ENCODE measurements around the gene WDR41. TPM values are rescaled to one million over a fixed set of nuclear protein-coding genes. Genes with fewer than 3 reads are reported as not detected.
"Not testable (repeated sequence)": the region's sequence is repeated elsewhere in the genome, so short reads cannot be mapped to it uniquely, and the experiment has no call there.

The WDR41 gene
- total and polyA plus RNA-seq, 12 donors = 9.8 to 63.0 (median 34.4) TPM

DNA sequence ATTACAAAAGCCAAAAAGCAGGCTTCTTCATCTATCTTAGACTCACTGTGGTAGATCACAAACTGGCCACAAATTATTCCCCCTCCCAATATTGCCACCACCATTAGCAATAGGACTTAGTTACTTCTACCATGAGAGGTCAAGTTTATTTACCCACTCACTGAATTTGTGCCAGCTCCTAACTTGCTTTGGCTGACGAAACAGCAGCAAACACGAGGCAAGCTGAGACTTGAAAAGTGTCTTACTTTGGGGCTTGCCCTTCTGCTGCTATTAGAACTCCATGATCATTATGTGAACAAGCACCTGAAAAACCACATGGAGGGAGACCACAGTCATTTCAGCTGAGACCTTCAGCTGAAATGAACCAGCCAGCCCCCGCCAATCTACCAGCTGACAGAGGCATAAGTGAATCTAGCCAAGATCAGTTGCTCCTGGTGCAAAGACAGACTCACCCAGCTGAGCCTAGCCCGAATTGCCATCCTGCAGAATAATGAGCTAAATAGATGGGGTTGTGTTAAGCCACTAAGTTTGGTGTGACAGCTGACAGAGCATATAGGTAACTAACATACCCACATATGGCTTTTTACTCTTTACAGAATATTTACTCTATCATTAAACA lies 5.7 kb downstream of the WDR41 start:
- 82 to 94% (median 86%) methylated on average over 4 of the region's 4 CpGs for WGBS, 4 donors
- DNase-seq = no peak
- intact Hi-C loops (cut with DNase I) = no loop called here

DNA sequence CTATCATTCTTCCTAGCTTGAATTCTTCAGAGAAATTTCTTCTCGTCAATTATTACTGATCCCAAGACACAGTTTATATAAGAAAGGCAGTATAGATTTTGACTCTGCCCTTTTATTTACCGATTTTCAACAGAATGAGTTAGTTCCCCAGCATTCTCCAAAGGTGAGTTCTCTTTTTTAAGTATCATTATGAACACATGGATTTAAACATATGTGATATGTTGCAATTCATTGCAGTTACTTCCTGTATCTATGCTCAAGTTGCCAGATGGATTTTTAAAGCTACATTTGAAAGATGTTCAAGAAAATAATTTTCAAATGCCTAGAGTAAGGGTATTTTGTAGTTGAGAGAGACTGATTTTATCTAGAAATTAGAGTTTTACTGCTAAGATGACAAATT lies 8.4 kb downstream of the WDR41 start:
- Histone ChIP-seq H3K36me3 (replicated peaks in 1 of 2) (peaks cover 0 to 4% of the 10 kb centered on the region in 2 donors), H3K9me3 (replicated peaks in 1 of 3) (no peaks in the 10 kb centered on the region), H3K27ac (no peak overlapping the region), H3K4me3 (no peak overlapping the region), H3K4me1 (replicated peaks in 1 of 2) (no peaks in the 10 kb centered on the region), H3K27me3 (no peaks in the 10 kb centered on the region)
- 82 to 93% (median 89%) methylated on average over 2 of the region's 2 CpGs for WGBS, 4 donors
- intact Hi-C loops (cut with DNase I) = no loop called here
- DNase-seq = no peak
- no peak for TF ChIP-seq POLR2A (IDR thresholded peaks at IDR 0.05)
- no peak for TF ChIP-seq CTCF (IDR thresholded peaks at IDR 0.05)

More for the DNA sequence above, 5.7 kb downstream of the WDR41 start:
- TF ChIP-seq POLR2A (IDR thresholded peaks at IDR 0.05) = no peak
- TF ChIP-seq CTCF (IDR thresholded peaks at IDR 0.05) = no peak
- H3K36me3 ChIP-seq (replicated peaks in 1 of 2) = peaks cover 0 to 4% of the 10 kb centered on the region in 2 donors
- H3K9me3 ChIP-seq (replicated peaks in 1 of 3) = no peaks in the 10 kb centered on the region
- no peak overlapping the region for H3K27ac ChIP-seq
- no peak overlapping the region for H3K4me3 ChIP-seq
- no peaks in the 10 kb centered on the region for H3K27me3 ChIP-seq
- H3K4me1 ChIP-seq (replicated peaks in 1 of 2) = peaks cover 0 to 11% of the 10 kb centered on the region in 2 donors

GRCh38 chr5:77475041-77475440 lies 17.1 kb downstream of the WDR41 start:
- H3K27me3 ChIP-seq; H3K27ac ChIP-seq; DNase-seq; H3K9me3 ChIP-seq (replicated peaks in 1 of 3); H3K4me3 ChIP-seq; H3K4me1 ChIP-seq (replicated peaks in 1 of 2); intact Hi-C loops (cut with DNase I); H3K36me3 ChIP-seq (replicated peaks in 1 of 2): not testable (repeated sequence)
- 91 to 100% (median 94%) methylated on average over 9 to 11 of the region's 11 CpGs for WGBS, 4 donors

GRCh38 chr5:77468875-77469274 lies 23.2 kb downstream of the WDR41 start:
- intact Hi-C loops (cut with DNase I); H3K27ac ChIP-seq; DNase-seq; H3K36me3 ChIP-seq (replicated peaks in 1 of 2); H3K4me1 ChIP-seq (replicated peaks in 1 of 2); H3K27me3 ChIP-seq; H3K4me3 ChIP-seq; H3K9me3 ChIP-seq (replicated peaks in 1 of 3): not testable (repeated sequence)
- 91 to 98% (median 94%) methylated on average over 3 of the region's 3 CpGs for WGBS, 4 donors

- H3K9me3 ChIP-seq (replicated peaks in 1 of 3) = no peaks in the 10 kb centered on the region
- 89 to 100% (median 96%) methylated on average over 1 of the region's 1 CpG for WGBS, 4 donors
- H3K4me3 ChIP-seq = no peak overlapping the region
- H3K27ac ChIP-seq = no peak overlapping the region
- no peak for TF ChIP-seq POLR2A (IDR thresholded peaks at IDR 0.05)
- TF ChIP-seq CTCF (IDR thresholded peaks at IDR 0.05) = no peak
- H3K27me3 ChIP-seq = no peaks in the 10 kb centered on the region
- H3K36me3 ChIP-seq (replicated peaks in 1 of 2) = no peaks in the 10 kb centered on the region
- intact Hi-C loops (cut with DNase I) = no loop called here
- no peaks in the 10 kb centered on the region for H3K4me1 ChIP-seq (replicated peaks in 1 of 2)
- no peak for DNase-seq
These were observed 28.2 kb downstream of the WDR41 start for GRCh38 chr5:77463905-77464304.
